B cell (primary cell): ENCODE results near the gene TBX4. TPM values are rescaled to one million over a fixed set of nuclear protein-coding genes. Genes with fewer than 3 reads are reported as not detected.

Source experiments
- ATAC-seq: fragments of 200-7000 bp; cut with Tn5 transposase; one replicate; pipeline ENCODE4 v1.10.0; 2021; ENCODE audit warnings: low read depth, mild to moderate bottlenecking, moderate number of reproducible peaks, moderate library complexity
- CTCF ChIA-PET: fragments of 350-600 bp; sonication (Branson Sonifier 250); formaldehyde crosslinking; loops from one replicate; lab custom pipeline; 2021; ENCODE audit warnings: antibody characterized with exemption, inconsistent platforms; lab: Charles Lee
- POLR2A ChIA-PET: fragments of 350-600 bp; sonication (Branson Sonifier 250); formaldehyde crosslinking; loops from one replicate; lab custom pipeline; 2021; ENCODE audit warnings: antibody characterized with exemption; lab: Charles Lee
- DNase-seq: peaks from one replicate; pipeline ENCODE4 v3.0.0; 2013
- H2AFZ ChIP-seq: 2 replicates; pipeline ENCODE4 v1.6.1; 2012; ENCODE audit warnings: mild to moderate bottlenecking, low read depth, low read length; ENCODE audit not compliant: insufficient read depth, poor library complexity, severe bottlenecking
- H3K27ac ChIP-seq, 2 donors: 1 replicate in 1 of 2; 2 replicates in 1 of 2; pipeline ENCODE4 v1.5.1; 2012 to 2013; ENCODE audit warnings: low read length in 2 of 2, mild to moderate bottlenecking in 2 of 2, moderate library complexity in 1 of 2
- H3K27me3 ChIP-seq, 4 experiments: fragments of 200-600 bp in 1 of 4; sonication (generic) in 1 of 4; replicated peaks in 1 of 4; 1 replicate in 2 of 4; 2 replicates in 2 of 4; pipeline versions ENCODE4 v1.6.1 to v1.7.0; 2013 to 2016; ENCODE audit warnings: low read length in 3 of 4, mild to moderate bottlenecking in 2 of 4, mixed read lengths in 1 of 4, moderate library complexity in 1 of 4; ENCODE audit not compliant: insufficient read depth in 4 of 4, control insufficient read depth in 3 of 4; ENCODE audit errors: control extremely low read depth in 1 of 4
- H3K36me3 ChIP-seq, 2 experiments: replicated peaks in 1 of 2; 1 replicate in 1 of 2; 2 replicates in 1 of 2; pipeline versions ENCODE4 v1.6.1 to v1.7.1; 2013; ENCODE audit warnings: low read length in 1 of 2; ENCODE audit not compliant: insufficient read depth in 2 of 2, control insufficient read depth in 1 of 2; ENCODE audit errors: control extremely low read depth in 1 of 2, extremely low read depth in 1 of 2
- H3K4me1 ChIP-seq, 2 donors: fragments of 200-600 bp in 1 of 2; sonication (generic) in 1 of 2; 1 replicate in 1 of 2; 2 replicates in 1 of 2; pipeline versions ENCODE4 v1.5.1 to v1.6.1; 2013 to 2017; ENCODE audit warnings: low read length in 2 of 2; ENCODE audit not compliant: control insufficient read depth in 2 of 2, insufficient read depth in 2 of 2
- H3K4me2 ChIP-seq: replicated peaks from 2 replicates; pipeline ENCODE3; 2012; ENCODE audit warnings: mild to moderate bottlenecking, low read depth, low read length; ENCODE audit not compliant: poor library complexity, severe bottlenecking
- H3K4me3 ChIP-seq, 5 experiments: fragments of 200-600 bp in 1 of 5; sonication (generic) in 1 of 5; 1 replicate in 3 of 5; 2 replicates in 2 of 5; pipeline versions ENCODE4 v1.5.1 to v1.7.0; 2011 to 2016; ENCODE audit warnings: low read length in 4 of 5, mild to moderate bottlenecking in 4 of 5, low read depth in 2 of 5, control low read depth in 1 of 5, moderate library complexity in 1 of 5; ENCODE audit not compliant: insufficient read depth in 1 of 5; ENCODE audit errors: control extremely low read depth in 1 of 5, extremely low read depth in 1 of 5
- H3K79me2 ChIP-seq: fragments of 200-600 bp; sonication (generic); one replicate; pipeline ENCODE4 v1.6.0; 2016; ENCODE audit warnings: low read length; ENCODE audit not compliant: control insufficient read depth, insufficient read depth
- H3K9ac ChIP-seq: fragments of 200-600 bp; sonication (generic); 2 replicates; pipeline ENCODE4 v1.6.1; 2017; ENCODE audit warnings: mild to moderate bottlenecking, low read length, moderate library complexity
- H3K9me3 ChIP-seq, 3 donors: one replicate each; pipeline versions ENCODE4 v1.6.1 to v1.7.1; 2013; ENCODE audit warnings: low read length in 2 of 3; ENCODE audit not compliant: control insufficient read depth in 2 of 3, insufficient read depth in 1 of 3; ENCODE audit errors: control extremely low read depth in 1 of 3
- H4K20me1 ChIP-seq: 2 replicates; pipeline ENCODE4 v1.6.0; 2012; ENCODE audit warnings: mild to moderate bottlenecking, low read length; ENCODE audit not compliant: insufficient read depth, control insufficient read depth, poor library complexity, severe bottlenecking
- H3K27ac Mint-ChIP-seq: one replicate; pipeline ENCODE4 v1.8.0; 2021; ENCODE audit warnings: mixed read lengths
- H3K27me3 Mint-ChIP-seq: one replicate; pipeline ENCODE4 v1.8.0; 2021; ENCODE audit warnings: mixed read lengths
- H3K4me1 Mint-ChIP-seq: one replicate; pipeline ENCODE4 v1.8.0; 2021; ENCODE audit warnings: mixed read lengths
- H3K4me3 Mint-ChIP-seq: one replicate; pipeline ENCODE4 v1.8.0; 2021; ENCODE audit warnings: mixed read lengths
- H3K9me3 Mint-ChIP-seq: one replicate; pipeline ENCODE4 v1.8.0; 2022; ENCODE audit warnings: mixed read lengths; ENCODE audit not compliant: insufficient read depth
- EZH2 ChIP-seq: IDR thresholded peaks from 2 replicates; pipeline ENCODE4 v1.6.1; 2012; ENCODE audit warnings: borderline replicate concordance, low read depth, mild to moderate bottlenecking, moderate library complexity, low read length; ENCODE audit not compliant: insufficient read depth, poor library complexity, severe bottlenecking
- WGBS: methylation state at CpG from one replicate; pipeline ENCODE4 v1.1.5; 2013; ENCODE audit warnings: missing lambda C conversion rate; ENCODE audit not compliant: insufficient coverage; 5-methylcytosine and 5-hydroxymethylcytosine counted together
- intact Hi-C: fragments of 100-400 bp; cut with micrococcal nuclease; formaldehyde crosslinking; loops from one replicate; pipeline ENCODE4 v1.10.0; 2022
- polyA plus RNA-seq: library from polyadenylated mRNA; depleted of rRNA; stranded (reverse); fragments of >200 nt; gene quantifications from 2 replicates; pipeline ENCODE4 v1.2.3, GENCODE V29; 2012
- total RNA-seq, 2 donors: library from RNA; stranded (reverse); fragments of 120-200 nt in 1 of 2; gene quantifications; 1 replicate in 1 of 2; 2 replicates in 1 of 2; pipeline versions ENCODE4 v1.2.3 to v1.2.4, GENCODE V29; 2013 to 2022
- TF ChIP-seq, protein P1 (sequence below): fragments of 200-600 bp; IDR thresholded peaks from one replicate; pipeline ENCODE4 v1.8.0; 2022; ENCODE audit warnings: antibody characterized with exemption, mild to moderate bottlenecking

TBX4 gene
- total and polyA plus RNA-seq, 2 donors (not counting 1 experiment from before 2014, with no cell fraction given) = not detected

DNA sequence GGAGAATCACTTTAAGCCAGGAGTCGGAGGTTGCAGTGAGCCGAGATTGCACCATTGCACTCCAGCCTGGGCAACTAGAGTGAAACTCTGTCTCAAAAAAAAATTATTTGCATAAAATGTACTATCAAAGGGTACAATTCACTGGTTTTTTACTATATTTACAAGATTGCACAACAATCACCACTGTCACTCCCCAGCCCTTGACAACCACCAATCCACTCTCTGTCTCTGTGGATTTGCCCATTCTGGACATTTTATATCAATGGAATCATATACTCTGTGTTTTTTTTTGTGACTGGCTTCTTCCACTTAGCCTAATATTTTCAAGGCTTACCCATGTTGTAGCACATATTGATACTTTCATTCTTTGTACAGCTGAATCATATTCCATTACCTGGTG is 33.8 kb upstream of the TBX4 start:
- Mint-ChIP-seq H3K27ac (no peak overlapping the region), H3K27me3 (peaks cover 50% of the 10 kb centered on the region), H3K4me1 (peaks cover 4% of the 10 kb centered on the region), H3K4me3 (no peak overlapping the region), H3K9me3 (no peaks in the 10 kb centered on the region)
- Histone ChIP-seq H3K27ac (no peak overlapping the region), H3K4me1 (peaks cover 6 to 7% of the 10 kb centered on the region in 2 donors), H3K4me2 (no peak overlapping the region), H4K20me1 (no peaks in the 10 kb centered on the region), H3K36me3 (no peaks in the 10 kb centered on the region), H3K9me3 (peaks cover 0 to under 1% (median 0%) of the 10 kb centered on the region in 3 donors), H2AFZ (no peak overlapping the region), H3K4me3 (no peak overlapping the region), H3K9ac (no peak overlapping the region), H3K79me2 (no peaks in the 10 kb centered on the region), H3K27me3 (peaks cover 0 to 41% (median 8%) of the 10 kb centered on the region in 4 experiments)
- POLR2A ChIA-PET = no interaction called here
- no peak for TF ChIP-seq EZH2
- DNase-seq (no peak), ATAC-seq (no peak)
- intact Hi-C loops = loop anchor here (10.0 kb wide), 1 partner anchor 696 kb away; no protein-coding TSS in a partner anchor
- WGBS = no CpG with 5 or more reads among the region's 2 CpGs
- CTCF ChIA-PET = no interaction called here

DNA sequence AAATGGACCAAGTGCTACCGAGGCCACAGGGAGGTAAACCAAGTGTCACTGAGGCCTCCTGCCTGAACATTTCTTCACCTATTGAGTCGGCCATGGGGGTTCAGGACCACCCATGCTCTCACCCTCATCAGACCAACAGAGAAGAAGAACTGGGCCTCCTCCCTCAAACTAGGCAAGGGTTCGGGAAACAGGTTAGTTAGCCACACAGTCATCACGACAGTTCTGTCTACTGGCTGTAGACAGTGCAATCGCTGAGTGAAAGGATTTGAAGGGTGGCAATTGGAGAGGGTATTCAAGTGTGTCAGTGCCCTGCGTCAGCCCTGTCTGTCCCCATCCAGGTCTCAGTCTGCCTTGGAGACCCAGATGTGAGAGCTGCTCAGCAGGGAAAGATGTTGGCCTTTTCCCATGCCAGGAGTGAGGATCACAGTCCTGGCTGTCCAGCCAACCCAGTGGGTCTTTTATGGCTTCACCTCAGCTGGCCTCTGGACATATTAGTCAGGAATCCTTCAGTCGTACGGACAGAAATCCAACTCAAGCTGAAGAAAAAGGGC is 32.7 kb upstream of the TBX4 start:
- no peak overlapping the region for H3K27ac ChIP-seq
- no peak overlapping the region for H3K4me3 Mint-ChIP-seq
- ATAC-seq = no peak
- peaks cover 0 to 43% (median 7%) of the 10 kb centered on the region in 4 experiments for H3K27me3 ChIP-seq
- no peaks in the 10 kb centered on the region for H4K20me1 ChIP-seq
- intact Hi-C loops = loop anchor here (10.0 kb wide), 1 partner anchor 695 kb away; no protein-coding TSS in a partner anchor
- no peaks in the 10 kb centered on the region for H3K9me3 Mint-ChIP-seq
- H3K27ac Mint-ChIP-seq = no peak overlapping the region
- peaks cover 56% of the 10 kb centered on the region for H3K27me3 Mint-ChIP-seq
- peaks cover 6 to 7% of the 10 kb centered on the region in 2 donors for H3K4me1 ChIP-seq
- ChIA-PET POLR2A (no interaction called here), CTCF (interaction anchor here (0.7 kb wide), 2 partner anchors 48 to 191 kb away, joined by 3 read pairs; no protein-coding TSS in a partner anchor)
- H3K79me2 ChIP-seq = no peaks in the 10 kb centered on the region
- H3K9me3 ChIP-seq = no peaks in the 10 kb centered on the region
- H3K4me3 ChIP-seq = no peak overlapping the region
- TF ChIP-seq EZH2 = no peak
- TF ChIP-seq, protein P1, sequence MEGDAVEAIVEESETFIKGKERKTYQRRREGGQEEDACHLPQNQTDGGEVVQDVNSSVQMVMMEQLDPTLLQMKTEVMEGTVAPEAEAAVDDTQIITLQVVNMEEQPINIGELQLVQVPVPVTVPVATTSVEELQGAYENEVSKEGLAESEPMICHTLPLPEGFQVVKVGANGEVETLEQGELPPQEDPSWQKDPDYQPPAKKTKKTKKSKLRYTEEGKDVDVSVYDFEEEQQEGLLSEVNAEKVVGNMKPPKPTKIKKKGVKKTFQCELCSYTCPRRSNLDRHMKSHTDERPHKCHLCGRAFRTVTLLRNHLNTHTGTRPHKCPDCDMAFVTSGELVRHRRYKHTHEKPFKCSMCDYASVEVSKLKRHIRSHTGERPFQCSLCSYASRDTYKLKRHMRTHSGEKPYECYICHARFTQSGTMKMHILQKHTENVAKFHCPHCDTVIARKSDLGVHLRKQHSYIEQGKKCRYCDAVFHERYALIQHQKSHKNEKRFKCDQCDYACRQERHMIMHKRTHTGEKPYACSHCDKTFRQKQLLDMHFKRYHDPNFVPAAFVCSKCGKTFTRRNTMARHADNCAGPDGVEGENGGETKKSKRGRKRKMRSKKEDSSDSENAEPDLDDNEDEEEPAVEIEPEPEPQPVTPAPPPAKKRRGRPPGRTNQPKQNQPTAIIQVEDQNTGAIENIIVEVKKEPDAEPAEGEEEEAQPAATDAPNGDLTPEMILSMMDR = no peak
- peaks cover 4% of the 10 kb centered on the region for H3K4me1 Mint-ChIP-seq
- H3K4me2 ChIP-seq = no peak overlapping the region
- no peak for DNase-seq
- no peaks in the 10 kb centered on the region for H3K36me3 ChIP-seq
- 90% methylated on average over 7 of the region's 8 CpGs for WGBS
- H3K9ac ChIP-seq = no peak overlapping the region
- H2AFZ ChIP-seq = no peak overlapping the region
